OCI-LY3 (cell line): ENCODE measurements around the gene CAP1.

Source experiments
- CTCF ChIP-seq: fragments of 200-600, 300-600 bp; sonication (generic); IDR thresholded peaks from 2 replicates; pipeline ENCODE4 v1.5.1; 2014; ENCODE audit warnings: antibody characterized with exemption, low read length, low read depth
- EZH2phosphoT487 ChIP-seq: fragments of 200-600 bp; shearing (Covaris generic); IDR thresholded peaks from 2 replicates; pipeline ENCODE4 v1.6.1; 2018; ENCODE audit warnings: antibody characterized with exemption, mixed run types, low read depth

DNA sequence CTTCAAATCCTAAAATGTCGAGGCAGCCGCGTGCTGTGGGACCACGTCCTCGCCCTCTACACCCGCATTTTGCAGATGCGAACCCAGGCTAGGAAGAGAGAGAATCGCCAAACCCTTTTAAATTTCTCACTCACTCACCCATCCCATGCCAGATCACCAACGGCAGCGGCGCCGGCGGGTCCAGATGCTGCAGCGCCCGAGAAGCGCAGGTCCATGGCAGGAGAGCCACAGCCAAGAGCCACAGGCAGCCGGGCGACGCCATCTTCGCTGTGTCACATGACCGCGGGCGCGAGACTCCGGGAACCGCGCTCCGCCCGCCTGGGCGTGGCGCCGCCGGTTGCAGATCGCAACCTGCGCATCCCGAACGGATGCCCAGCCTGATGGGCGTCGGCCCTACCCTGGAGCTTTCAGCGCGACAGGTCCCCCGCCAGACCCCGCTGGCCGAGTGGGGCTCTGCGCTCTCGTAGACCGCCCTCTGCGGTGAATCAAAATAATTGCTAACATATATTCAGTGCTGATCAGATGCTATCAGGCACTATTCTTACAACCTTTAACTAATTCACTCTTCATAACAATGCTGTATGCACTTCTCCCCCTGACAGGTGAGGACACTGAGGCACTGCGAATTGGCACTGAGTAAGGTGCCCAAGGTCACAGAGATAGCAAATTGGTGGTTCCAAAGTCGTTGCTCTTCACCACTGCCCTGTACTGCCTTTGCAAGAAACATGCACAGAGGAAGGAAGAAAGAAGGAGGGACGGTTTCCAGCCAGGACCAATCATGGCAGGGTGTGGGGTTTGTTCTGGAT lies 56.7 kb downstream of the CAP1 start, which contains the start of gene PPT1:
- no peak for TF ChIP-seq CTCF
- no peak for TF ChIP-seq EZH2phosphoT487
